D341Med (cell line): ENCODE results near the gene CDK19.

Source experiments
- DNase-seq: peaks from one replicate; pipeline ENCODE4 v3.0.0; 2012; ENCODE audit warnings: low spot score

Gene CDK19

DNA sequence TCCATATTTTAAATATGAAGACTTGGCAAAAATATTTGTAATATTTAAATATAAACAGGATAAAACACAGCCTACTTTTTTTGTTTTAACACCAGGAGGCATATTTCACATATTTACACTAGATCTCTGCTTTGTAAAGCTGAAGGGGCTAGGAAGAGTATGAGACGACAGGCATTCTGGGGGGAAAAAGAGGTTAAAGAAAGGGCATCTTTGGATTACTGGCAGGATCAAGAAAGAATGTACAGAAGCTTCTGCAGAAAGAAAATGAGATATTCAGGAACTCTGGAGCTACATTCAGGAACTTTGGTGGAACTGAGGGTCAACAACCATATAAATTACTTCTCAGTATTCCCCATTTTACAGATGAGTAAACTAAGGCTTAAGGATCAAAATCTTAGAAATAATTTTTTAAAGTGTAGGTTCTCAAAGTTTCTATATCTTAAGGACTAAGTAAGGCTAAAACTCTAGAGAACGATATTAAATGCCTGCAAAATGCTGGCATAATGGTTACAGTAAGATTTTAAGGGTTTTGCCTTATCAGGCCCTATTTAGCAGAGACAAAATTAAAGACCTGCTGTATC is 156.5 kb downstream of the CDK19 start:
- no peak for DNase-seq

DNA sequence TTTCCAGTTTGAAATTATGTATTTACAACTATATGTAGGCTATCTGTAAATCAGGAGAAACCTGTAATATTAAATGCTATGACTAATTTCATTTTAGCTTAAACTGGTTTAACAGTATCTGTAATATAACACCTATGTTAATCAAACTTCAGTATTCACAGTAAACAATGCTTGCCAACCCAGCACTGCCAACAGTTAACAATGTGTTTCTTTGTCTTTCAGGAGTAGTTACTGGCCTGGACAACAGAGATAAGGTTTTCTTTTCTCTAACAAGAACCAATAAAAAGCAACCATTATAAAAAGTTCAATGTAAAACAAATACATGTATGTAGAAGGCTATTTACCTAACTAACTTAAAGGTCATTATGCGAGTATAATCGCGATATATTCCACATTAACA is 158.8 kb downstream of the CDK19 start:
- no peak for DNase-seq

DNA sequence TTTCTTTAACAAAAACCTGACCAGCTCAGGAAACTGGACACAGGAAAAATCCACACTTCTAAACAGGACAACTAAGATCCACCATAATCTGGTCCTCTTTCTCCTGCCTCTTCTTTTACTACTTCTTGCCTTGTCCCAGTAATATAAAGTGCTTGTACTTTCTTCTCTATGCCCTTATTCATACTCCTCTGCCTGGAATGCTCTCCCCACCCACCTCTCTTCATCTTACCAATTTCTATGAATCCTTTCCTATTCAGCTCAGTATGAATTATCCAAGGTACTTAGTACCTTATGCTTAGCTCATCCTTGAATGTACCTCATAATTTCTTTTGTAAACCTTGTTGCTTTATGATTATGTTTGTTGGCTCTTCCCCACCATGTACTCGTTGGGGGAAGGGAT is 159.4 kb downstream of the CDK19 start:
- DNase-seq, result no peak

DNA sequence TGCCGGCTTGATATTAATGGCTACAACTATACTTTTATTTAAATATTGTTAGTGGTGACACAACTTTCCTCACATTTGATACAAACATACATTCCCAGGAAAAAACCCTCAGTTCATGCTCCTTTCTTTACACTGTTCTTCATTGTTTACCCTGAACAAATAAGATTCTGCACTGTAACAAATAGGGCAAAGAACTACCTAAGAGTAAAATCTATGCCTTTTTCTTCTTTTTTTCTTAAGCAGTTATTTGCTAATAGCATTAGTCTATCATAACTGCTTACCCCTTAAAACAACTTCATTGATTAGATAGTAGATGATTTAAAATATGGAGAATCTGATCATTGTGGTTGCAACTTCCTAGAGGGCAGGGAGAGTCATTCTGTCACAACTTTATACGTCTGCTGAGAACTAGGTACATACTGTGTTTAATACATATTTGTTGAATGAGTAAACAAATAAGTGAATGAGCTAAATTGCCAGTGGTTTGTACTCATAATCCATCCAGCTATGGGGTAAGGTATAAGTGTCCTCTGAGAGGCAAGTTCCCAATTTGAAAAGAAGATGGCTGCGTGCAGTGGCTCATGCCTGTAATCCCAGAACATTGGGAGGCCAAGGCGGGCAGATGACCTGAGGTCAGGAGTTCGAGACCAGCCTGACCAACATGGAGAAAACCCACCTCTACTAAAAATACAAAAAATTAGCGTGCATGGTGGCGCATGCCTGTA is 161.0 kb downstream of the CDK19 start:
- DNase-seq, result no peak

DNA sequence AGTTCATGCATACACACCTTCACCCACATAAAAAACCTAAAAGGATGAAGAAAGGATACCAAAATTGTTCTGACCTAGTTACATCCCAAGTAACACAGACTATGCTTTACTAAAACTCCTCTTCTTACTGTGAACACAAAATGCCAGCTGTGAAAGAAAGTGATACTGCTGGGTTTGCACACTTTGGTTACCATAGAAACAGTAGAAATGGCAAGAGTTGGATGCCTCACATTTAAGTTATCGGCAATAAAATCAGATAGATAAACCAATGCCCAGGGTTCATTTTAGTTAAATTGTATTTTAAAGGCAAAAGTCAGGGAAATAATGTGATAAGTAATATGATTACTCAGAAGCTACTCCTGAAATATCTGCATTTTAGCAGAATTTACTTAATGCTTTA is 161.9 kb downstream of the CDK19 start:
- no peak for DNase-seq

DNA sequence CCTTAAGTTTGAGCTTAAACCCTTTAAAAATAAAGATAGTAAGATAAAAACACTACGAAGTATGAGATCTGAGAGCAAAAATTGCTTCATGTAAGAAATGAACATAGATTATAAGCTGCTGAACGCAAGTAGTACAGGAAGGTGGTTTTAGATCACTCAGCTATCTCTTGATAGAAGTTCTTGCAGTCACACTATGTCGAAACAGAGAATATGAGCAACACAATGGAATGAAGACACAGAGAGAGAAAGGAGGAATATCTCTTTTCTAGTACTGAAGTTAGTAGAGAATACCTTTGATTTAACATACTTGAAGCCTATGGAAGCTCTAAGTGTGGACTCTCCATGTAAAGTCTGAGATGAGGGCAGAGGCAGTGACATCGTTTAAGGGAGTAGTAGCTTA is 162.7 kb downstream of the CDK19 start:
- no peak for DNase-seq

DNA sequence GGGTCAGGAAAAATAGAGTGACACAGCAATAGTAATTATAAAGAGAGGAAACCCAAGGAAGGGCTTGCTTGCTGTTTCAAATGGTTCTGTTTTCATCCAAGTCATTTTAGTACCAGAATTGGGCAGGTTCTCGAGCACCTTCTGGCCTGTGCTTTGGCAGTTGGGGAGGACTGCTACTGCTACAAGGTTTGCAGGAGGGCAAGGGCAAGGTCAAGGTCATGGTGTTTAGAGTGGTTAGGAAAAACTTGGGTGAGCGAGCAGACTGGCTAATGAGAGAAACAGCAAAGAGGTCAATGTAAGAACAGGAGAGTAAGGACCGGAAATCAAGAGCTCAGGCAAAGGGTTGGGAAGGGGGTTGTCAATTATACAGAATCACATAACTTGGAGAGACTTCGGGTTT is 164.5 kb downstream of the CDK19 start:
- no peak for DNase-seq

DNA sequence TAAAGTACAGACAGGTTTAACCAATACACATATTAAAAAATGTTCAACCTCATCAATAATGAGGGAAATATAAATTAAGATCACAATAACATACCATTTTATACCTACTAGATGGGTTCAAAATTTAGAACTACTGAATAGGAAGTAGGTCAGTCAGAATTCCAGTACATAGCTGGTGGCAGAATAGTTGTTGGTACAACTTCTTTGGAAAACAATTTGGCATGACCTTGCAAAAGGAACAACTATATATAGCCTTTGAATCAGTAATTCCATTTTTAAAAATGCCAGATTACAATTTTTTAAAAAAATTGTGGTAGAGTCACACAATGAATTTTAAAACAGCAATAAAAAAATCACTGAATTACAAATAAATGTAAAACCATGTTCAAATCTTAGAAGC is 165.6 kb downstream of the CDK19 start:
- no peak for DNase-seq

DNA sequence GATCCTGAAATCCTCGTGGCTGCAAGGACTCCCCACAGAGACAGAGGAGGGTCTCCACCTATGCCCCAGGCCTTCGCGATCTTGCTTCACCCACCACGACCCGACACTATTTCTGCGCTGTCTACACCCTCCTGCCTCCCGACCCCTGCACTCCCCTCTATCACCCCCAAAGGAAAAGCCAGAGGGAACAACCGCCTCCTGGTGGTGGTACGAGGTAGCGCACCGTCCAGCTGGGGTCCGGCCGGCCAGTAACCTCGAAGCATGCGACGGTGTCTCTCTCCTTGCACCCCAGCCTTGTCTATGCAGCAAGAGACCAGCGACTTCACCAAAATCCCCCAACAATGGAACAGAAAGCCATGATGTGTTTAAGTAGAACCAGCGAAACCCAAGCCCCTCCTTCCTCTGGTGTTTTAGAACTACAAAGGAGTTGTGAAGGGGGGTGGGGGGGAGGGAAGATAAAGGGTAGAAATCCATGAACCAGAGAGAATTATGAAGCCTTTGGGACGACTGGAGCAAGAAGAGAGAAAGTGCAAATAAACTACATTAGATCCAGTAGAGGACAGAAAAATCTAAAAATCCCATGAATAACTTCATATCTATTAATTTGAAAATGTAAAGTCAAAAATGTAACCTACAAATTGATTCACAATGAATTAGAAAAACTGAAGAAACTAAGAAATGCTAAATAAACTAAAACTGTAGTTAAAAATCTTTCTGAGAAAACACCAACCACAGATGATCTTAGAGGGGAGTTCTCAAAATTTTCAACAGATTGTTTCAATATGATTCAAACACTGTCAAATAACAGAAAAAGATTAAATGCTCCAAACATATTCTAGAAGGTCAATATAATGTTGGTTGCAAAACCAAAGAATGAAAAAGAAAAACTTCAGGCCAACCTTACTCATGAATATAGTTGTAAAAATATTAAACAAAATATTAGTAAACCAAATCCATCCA is 168.0 kb downstream of the CDK19 start:
- no peak for DNase-seq

DNA sequence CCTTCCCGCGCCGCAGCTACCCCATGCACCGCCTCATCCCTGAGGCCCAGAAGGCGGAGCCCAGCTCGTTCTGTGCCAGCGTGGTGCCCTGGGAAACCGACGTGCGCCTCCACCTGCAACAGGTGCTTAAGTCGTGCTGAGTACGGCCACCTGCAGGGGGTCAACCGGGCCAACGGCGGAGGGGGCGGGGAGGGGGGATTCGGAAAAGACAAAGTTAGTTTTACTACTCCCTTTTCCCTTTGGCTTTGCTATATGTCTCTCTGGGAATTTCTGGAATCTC is 168.9 kb downstream of the CDK19 start:
- no peak for DNase-seq

DNA sequence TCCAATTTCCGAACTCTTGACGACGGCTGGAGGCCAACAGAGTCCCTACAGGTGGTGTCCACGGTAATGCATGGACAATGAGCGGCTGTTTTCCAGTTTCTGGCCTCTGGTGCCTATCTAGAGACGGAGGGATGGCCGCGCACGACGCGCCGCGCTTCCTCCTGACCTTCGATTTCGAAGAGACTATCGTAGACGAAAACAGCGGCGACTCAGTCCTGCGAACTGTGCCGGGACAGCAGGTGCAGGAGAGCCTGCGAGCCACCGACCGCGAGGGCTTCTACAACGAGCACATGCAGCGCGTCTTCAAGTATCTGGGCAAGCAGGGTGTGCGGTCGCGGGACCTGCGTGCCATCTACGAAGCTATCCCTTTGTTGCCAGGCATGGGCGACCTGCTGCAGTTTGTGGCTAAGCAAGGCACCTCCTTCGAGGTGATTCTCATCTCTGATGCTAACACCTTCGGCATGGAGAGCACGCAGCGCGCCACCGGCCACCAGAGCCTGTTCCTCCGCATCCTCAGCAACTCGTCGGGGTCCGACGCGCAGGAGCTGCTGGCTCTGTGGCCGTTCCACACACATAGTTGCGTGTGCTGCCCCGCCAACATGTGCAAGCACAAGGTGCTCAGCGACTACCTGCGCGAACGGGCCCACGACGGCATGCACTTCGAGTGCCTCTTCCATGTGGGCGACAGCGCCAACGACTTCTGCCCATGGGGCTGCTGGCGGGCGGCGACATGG is 169.4 kb downstream of the CDK19 start:
- DNase-seq, result no peak

DNA sequence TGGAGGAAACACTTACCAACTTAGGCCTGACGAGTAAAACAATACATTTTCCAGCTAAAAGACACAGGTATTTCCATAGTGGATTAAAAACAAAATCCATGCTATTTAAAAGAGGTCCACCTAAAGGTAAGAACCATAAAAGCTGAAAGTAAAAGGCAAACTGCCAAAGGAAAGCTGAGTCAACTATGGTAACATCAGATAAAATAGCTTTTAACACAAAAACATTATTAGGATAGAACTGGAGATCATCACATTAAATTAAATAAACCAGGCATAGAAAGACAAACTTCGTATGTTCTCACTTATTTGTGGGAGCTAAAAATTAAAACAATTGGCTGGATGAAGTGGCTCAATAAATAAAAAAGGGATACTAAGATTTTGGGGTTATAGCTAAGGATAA is 172.1 kb downstream of the CDK19 start:
- no peak for DNase-seq

DNA sequence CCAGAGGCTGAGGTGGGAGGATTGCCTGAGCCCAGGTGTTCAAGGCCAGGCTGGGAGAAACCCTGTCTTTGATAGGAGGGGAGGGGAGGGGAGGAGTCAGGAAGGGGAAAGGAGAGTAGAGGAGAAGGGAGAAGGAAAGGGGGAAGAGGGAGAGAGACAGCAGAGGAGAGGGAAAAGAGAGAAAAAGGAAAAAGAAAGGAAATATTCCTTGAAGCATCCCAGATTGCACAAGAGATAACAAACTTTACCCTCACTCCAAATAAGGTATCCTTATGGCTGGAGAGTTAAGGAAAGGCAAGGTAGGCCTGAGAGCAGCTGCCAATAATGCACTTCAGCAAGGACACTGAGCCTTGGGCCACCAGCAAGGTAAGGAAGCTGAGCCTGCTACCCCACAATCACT is 172.6 kb downstream of the CDK19 start:
- no peak for DNase-seq

DNA sequence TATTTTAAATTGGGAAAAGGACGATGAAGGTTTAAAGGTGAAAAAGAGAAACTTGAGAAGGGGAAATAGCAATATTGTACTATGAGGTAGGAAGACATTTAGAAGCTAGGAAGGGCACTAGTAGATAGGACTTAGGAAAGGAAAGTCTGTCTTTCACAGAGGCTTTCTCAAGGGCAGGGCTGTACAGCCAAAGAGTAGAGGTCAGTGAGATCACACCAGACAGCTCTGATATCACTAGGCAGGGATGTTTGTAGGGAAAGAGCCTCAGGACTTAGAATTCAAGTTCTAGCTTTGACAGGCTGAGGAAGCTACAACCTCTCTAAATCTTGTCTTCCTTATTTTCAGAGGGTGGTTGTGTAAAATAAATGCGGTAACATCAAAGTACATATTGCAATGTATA is 178.5 kb downstream of the CDK19 start:
- DNase-seq, result no peak

DNA sequence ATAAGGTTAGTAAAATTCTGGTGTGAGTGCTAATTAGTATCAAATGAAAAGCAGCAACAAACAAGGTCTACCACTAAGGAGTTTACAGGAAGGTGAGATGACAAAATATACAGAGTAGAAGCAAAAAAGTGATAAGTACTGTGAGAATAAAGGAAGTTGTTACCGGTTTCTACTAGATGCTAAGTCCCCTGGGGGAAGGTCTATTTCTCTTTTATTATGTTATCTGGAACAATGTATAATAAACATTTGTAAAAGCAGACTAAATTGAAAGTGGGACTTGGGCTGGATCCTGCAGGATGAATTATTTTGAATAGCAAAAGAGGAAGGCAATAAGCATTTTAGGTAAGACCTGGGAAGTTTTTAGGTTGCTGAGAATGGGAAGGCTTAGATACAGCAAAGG is 180.2 kb downstream of the CDK19 start:
- DNase-seq, result no peak

DNA sequence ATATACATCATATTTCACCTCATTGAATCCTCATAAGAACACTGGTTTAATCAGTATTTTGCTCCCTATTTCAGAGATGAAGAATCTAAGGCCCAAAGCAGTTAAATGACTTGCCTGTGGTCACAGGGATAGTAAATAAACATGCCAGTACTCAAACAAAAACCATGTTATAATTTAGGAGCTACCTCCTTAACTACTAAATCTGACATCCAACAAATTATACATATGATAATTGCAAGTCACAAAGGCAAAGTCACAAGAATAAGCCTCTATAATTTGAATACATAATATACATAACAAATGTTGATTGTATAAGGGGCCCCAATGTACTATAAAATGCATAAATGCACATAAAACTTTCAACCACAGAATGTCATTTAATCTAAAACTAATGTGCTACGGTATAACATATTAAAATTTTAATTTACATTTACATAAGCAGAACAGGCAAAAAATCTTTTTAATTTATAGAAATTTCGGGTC is 181.5 kb downstream of the CDK19 start:
- DNase-seq, result no peak

DNA sequence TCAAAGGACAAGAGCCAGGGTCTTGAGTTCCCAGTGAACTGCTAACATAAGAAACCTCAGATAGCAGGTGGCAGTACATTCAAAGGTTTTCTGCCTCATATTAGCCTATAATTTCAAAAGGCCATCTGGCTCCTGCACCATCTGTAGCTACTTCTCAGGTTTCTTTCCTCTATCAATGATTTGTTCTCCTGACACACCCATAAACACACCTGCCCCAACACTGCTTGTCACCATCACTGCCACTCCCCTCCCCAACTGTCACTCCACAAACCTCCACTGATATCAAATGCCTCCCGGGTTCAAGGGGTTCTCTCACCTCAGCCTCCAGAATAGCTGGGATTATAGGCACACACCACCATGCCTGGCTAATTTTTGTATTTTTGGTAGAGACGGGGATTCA is 186.1 kb downstream of the CDK19 start:
- no peak for DNase-seq

DNA sequence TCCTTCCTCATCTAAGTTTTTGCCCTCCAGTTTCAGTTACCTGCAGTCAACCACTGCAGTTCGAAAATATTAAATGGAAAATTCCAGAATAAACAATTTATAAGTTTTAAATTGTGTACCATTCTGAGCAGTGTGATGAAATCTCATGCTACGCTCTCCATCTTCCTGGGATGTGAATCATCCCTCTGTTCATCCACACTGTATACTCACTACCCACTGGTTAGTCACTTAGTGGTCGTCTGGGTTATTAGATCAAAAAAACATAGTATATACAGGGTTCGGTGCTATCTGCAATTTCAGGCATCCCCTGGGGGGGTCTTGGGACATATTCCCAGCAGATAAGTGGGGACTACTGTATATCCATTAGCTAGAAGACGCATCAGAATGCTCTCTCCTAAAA is 186.9 kb downstream of the CDK19 start:
- DNase-seq, result no peak

DNA sequence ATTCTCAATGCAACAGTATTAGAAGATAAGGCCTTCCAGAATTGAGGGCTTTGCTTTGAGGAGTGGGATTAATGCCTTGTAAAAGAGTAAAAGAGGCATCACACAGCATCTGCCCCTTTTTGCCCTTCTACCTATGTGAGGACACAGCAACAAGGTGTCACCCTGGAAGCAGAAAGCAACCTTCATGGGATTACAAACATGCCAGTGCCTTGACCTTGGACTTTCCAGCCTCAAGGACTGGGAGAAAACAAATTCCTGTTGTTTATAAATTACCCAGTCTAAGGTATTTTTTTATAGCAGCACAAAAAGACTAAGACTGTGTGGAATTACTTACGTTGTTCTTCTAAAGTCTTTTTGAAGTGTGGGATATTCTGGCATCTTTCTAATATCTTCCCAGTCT is 188.8 kb downstream of the CDK19 start:
- DNase-seq, result no peak

DNA sequence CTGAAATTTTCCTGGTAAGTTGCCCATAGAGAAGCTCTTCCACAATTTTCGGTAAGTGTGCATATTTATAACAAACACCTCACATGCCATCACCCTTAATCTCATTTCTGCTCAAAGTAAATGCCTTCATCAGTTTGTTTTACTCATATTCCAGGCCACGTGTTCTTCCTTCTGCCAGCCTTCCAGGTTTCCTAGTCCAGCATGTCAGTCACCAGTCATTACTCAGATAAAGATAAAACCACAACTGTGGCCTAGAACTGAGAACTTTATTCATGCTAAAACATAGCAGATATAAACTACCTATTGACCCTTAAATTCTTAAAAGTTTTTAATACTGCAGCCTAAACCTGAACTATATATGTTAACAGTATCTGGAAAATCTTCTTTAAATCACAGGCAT is 189.4 kb downstream of the CDK19 start:
- DNase-seq, result no peak

DNA sequence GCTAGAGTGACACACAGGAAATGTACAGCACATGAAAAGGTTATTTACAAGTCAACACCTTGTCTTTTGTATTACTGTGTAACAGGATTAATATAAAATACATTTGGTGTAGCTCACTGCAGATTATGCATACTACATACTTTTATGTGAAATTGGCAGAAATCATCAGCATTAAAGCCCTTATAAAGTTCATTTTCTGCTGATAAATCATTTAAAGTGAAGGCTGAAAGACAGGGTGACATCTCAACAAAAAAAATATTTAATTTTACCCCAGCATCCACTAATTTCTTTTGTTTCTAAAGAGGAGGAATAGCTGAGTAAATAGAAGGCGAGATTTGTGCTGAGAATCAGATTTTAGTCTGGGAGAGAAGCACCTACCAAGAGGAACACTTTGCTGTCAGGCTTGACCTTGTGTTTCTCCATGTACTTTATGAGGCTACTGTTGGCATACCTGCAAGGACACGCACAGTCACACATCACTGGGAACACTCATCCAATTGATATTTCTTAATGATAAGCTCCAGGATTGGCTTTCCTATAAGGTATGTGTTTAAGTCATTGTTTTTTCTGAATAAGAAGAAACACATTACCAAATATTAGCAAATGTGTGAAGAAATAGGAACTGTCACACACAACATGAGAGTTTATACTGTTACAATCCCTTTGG is 192.2 kb downstream of the CDK19 start:
- DNase-seq, result no peak

DNA sequence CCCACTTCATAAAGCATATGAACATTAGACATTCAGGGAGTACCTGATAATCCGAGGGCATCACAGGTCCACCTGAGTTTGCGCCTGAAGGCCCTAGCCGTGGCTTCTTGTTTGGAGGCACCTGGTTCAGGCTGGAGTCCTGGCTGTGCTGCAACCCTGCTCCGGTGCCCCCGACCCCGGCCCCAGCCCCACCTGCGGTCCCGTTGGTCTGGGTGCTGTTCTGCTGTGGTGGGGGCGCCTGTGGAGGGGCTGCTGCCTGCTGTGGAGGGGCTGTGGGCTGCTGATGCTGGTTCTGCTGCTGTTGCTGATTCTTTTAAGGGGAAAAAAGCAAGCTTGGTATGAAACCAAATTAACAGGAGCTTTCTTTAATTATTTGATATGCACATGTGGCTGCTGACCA is 194.2 kb downstream of the CDK19 start:
- no peak for DNase-seq
